GM21717 (cell line): ENCODE data around the gene ZCCHC13.
"Not testable (repeated sequence)": the region's sequence is repeated elsewhere in the genome, so short reads cannot be mapped to it uniquely, and the experiment has no call there.

Experiments
- ATAC-seq: cut with Tn5 transposase; IDR thresholded peaks from one replicate; pipeline ENCODE4 v1.9.1; 2021; ENCODE audit warnings: mild to moderate bottlenecking, moderate library complexity; ENCODE audit not compliant: unreplicated experiment

The ZCCHC13 gene

GRCh38 chrX:74304016-74304415, at the start of gene ZCCHC13:
ZCCHC13 (plus strand) TSS chrX:74304180; CDS start chrX:74304267, 87 bp downstream.
- no peak for ATAC-seq

GRCh38 chrX:74258111-74258510, 45.9 kb upstream of the ZCCHC13 start:
- ATAC-seq: not testable (repeated sequence)

- no peak for ATAC-seq
These were observed 44.0 kb upstream of the ZCCHC13 start for GRCh38 chrX:74259885-74260491.

GRCh38 chrX:74262452-74263209, 41.3 kb upstream of the ZCCHC13 start:
- ATAC-seq: no peak

GRCh38 chrX:74270393-74270792, 33.6 kb upstream of the ZCCHC13 start:
- no peak for ATAC-seq

- peak; percentile 65 for ATAC-seq
These were observed 31.8 kb upstream of the ZCCHC13 start for GRCh38 chrX:74272230-74272629.

GRCh38 chrX:74274516-74274915, 29.5 kb upstream of the ZCCHC13 start:
- no peak for ATAC-seq

- no peak for ATAC-seq
These were observed 26.7 kb upstream of the ZCCHC13 start for GRCh38 chrX:74277320-74277719.

GRCh38 chrX:74277846-74278245, 26.1 kb upstream of the ZCCHC13 start:
- no peak for ATAC-seq

GRCh38 chrX:74280759-74281158, 23.2 kb upstream of the ZCCHC13 start:
- ATAC-seq: peak; percentile 65

- ATAC-seq: no peak
These were observed 19.5 kb upstream of the ZCCHC13 start for GRCh38 chrX:74284391-74284952.

- no peak for ATAC-seq
These were observed 16.8 kb upstream of the ZCCHC13 start for GRCh38 chrX:74286950-74287740.

GRCh38 chrX:74291577-74291963, 12.4 kb upstream of the ZCCHC13 start:
- ATAC-seq: no peak

GRCh38 chrX:74291964-74292807, 11.8 kb upstream of the ZCCHC13 start:
- peak; percentile 86 for ATAC-seq

GRCh38 chrX:74292808-74293123, 11.2 kb upstream of the ZCCHC13 start:
- ATAC-seq: peak; percentile 9

GRCh38 chrX:74293343-74293946, 10.5 kb upstream of the ZCCHC13 start:
- ATAC-seq: peak; percentile 41

- ATAC-seq: no peak
These were observed 8.9 kb upstream of the ZCCHC13 start for GRCh38 chrX:74295101-74295500.

- no peak for ATAC-seq
These were observed 6.2 kb upstream of the ZCCHC13 start for GRCh38 chrX:74297766-74298165.

GRCh38 chrX:74300869-74301268, 3.1 kb upstream of the ZCCHC13 start:
- ATAC-seq: no peak

- no peak for ATAC-seq
These were observed 14.7 kb downstream of the ZCCHC13 start for GRCh38 chrX:74318672-74319071.
